SK-N-SH (cell line): Measurements from ENCODE around the gene CEP78. TPM values are rescaled to one million over a fixed set of nuclear protein-coding genes. Genes with fewer than 3 reads are reported as not detected.

ENCODE experiments used
- CTCF ChIA-PET: fragments of 300-600, 350-600 bp; formaldehyde crosslinking; extraction: SDS; loops from one replicate; lab custom pipeline; 2021; lab: Yijun Ruan, JAX
- POLR2A ChIA-PET: fragments of 350-600 bp; sonication (Branson Sonifier 250); formaldehyde crosslinking; extraction: SDS; loops from one replicate; lab custom pipeline; 2020; ENCODE audit warnings: antibody characterized with exemption, inconsistent platforms; lab: Yijun Ruan, JAX
- DNase-seq: peaks from one replicate; pipeline ENCODE4 v3.0.0; 2012
- H2AFZ ChIP-seq: fragments of 200-600 bp; sonication (generic); 2 replicates; pipeline ENCODE4 v1.8.1; 2016; ENCODE audit warnings: antibody characterized with exemption, mild to moderate bottlenecking, low read depth
- H3F3A ChIP-seq: fragments of 200-600 bp; sonication (generic); replicated peaks from 2 replicates; pipeline ENCODE3; 2016; ENCODE audit warnings: antibody characterized with exemption, mild to moderate bottlenecking; ENCODE audit not compliant: insufficient read depth
- H3K27ac ChIP-seq, 2 experiments: fragments of 200-500 bp in 1 of 2; fragments of 200-600 bp in 1 of 2; sonication (Bioruptor generic) in 1 of 2; sonication (generic), shearing (Covaris generic) in 1 of 2; 2 replicates each; pipeline versions ENCODE4 v1.5.1 to v1.6.1; 2014 to 2016; ENCODE audit warnings: low read depth in 2 of 2, inconsistent platforms in 1 of 2, low read length in 1 of 2, mild to moderate bottlenecking in 1 of 2, mixed read lengths in 1 of 2
- H3K27me3 ChIP-seq: fragments of 200-600 bp; sonication (generic), shearing (Covaris generic); 2 replicates; pipeline ENCODE4 v1.6.1; 2016; ENCODE audit warnings: mixed run types; ENCODE audit not compliant: insufficient read depth
- H3K36me3 ChIP-seq, 2 experiments: fragments of 200-500 bp in 1 of 2; fragments of 200-600 bp in 1 of 2; sonication (Bioruptor generic) in 1 of 2; sonication (generic) in 1 of 2; replicated peaks in 1 of 2; 2 replicates each; pipeline versions ENCODE3 to v1.5.1; 2014 to 2016; ENCODE audit warnings: low read length in 1 of 2, mild to moderate bottlenecking in 1 of 2; ENCODE audit not compliant: insufficient read depth in 2 of 2, control insufficient read depth in 1 of 2
- H3K4me1 ChIP-seq, 2 experiments: fragments of 200-500 bp in 1 of 2; fragments of 200-600 bp in 1 of 2; sonication (Bioruptor generic) in 1 of 2; sonication (generic), shearing (Covaris generic) in 1 of 2; 2 replicates each; pipeline versions ENCODE4 v1.5.1 to v1.6.1; 2014 to 2016; ENCODE audit warnings: low read depth in 1 of 2, low read length in 1 of 2, mixed run types in 1 of 2; ENCODE audit not compliant: insufficient read depth in 2 of 2, control insufficient read depth in 1 of 2
- H3K4me2 ChIP-seq: fragments of 200-600 bp; sonication (generic), shearing (Covaris generic); 2 replicates; pipeline ENCODE4 v1.6.1; 2017; ENCODE audit warnings: mixed run types
- H3K4me3 ChIP-seq, 2 experiments: fragments of 200-500 bp in 1 of 2; fragments of 200-600 bp in 1 of 2; sonication (Bioruptor generic) in 1 of 2; sonication (generic), shearing (Covaris generic) in 1 of 2; 2 replicates each; pipeline versions ENCODE4 v1.5.1 to v1.8.1; 2014 to 2016; ENCODE audit warnings: low read depth in 2 of 2, inconsistent platforms in 1 of 2, low read length in 1 of 2, mild to moderate bottlenecking in 1 of 2, mixed read lengths in 1 of 2, moderate library complexity in 1 of 2
- H3K79me2 ChIP-seq: fragments of 200-600 bp; sonication (generic); 2 replicates; pipeline ENCODE4 v1.8.1; 2017; ENCODE audit warnings: mild to moderate bottlenecking; ENCODE audit not compliant: insufficient read depth
- H3K9ac ChIP-seq: fragments of 200-600 bp; sonication (generic); 2 replicates; pipeline ENCODE4 v1.6.1; 2017; ENCODE audit warnings: mixed run types
- H3K9me2 ChIP-seq: fragments of 200-600 bp; sonication (generic); 2 replicates; pipeline ENCODE4 v1.6.1; 2017; ENCODE audit warnings: mixed run types
- H3K9me3 ChIP-seq: fragments of 200-600 bp; sonication (generic); 2 replicates; pipeline ENCODE4 v1.6.1; 2017; ENCODE audit warnings: mixed run types, mild to moderate bottlenecking, moderate library complexity
- H4K20me1 ChIP-seq: fragments of 200-600 bp; sonication (generic); 2 replicates; pipeline ENCODE4 v1.6.1; 2017; ENCODE audit warnings: mild to moderate bottlenecking, mixed run types; ENCODE audit not compliant: insufficient read depth
- ELF1 ChIP-seq: IDR thresholded peaks from 2 replicates; pipeline ENCODE4 v1.4.0; 2012
- EP300 ChIP-seq, 2 experiments: IDR thresholded peaks; 2 replicates each; pipeline versions ENCODE4 v1.4.0 to v1.6.1; 2012; ENCODE audit warnings: borderline replicate concordance in 1 of 2, low read depth in 1 of 2, low read length in 1 of 2
- FOSL2 ChIP-seq: IDR thresholded peaks from 2 replicates; pipeline ENCODE4 v1.4.0; 2012; ENCODE audit warnings: low read depth, mild to moderate bottlenecking, moderate library complexity, borderline replicate concordance
- FOXM1 ChIP-seq: IDR thresholded peaks from 2 replicates; pipeline ENCODE4 v1.4.0; 2012; ENCODE audit warnings: low read depth, mild to moderate bottlenecking
- GABPA ChIP-seq: IDR thresholded peaks from 2 replicates; pipeline ENCODE4 v1.4.0; 2012; ENCODE audit warnings: low read depth, mild to moderate bottlenecking
- GATA2 ChIP-seq: sonication (generic); formaldehyde crosslinking; IDR thresholded peaks from 2 replicates; pipeline ENCODE4 v1.5.0; 2020; ENCODE audit warnings: mild to moderate bottlenecking, missing genetic modification reagents
- JUND ChIP-seq: IDR thresholded peaks from 2 replicates; pipeline ENCODE4 v1.4.0; 2012
- MXI1 ChIP-seq: IDR thresholded peaks from 2 replicates; pipeline ENCODE4 v1.6.1; 2012; ENCODE audit warnings: mild to moderate bottlenecking, low read depth, low read length, improper control_type of control experiment
- NFIC ChIP-seq: IDR thresholded peaks from 2 replicates; pipeline ENCODE4 v1.4.0; 2012; ENCODE audit warnings: borderline replicate concordance
- POLR2AphosphoS5 ChIP-seq: IDR thresholded peaks from 2 replicates; pipeline ENCODE4 v1.6.1; 2012; ENCODE audit warnings: low read depth, low read length
- RAD21 ChIP-seq: IDR thresholded peaks from 2 replicates; pipeline ENCODE4 v1.6.1; 2012; ENCODE audit warnings: mild to moderate bottlenecking, low read length
- RXRA ChIP-seq: IDR thresholded peaks from 2 replicates; pipeline ENCODE4 v1.4.0; 2012; ENCODE audit warnings: low read depth, mild to moderate bottlenecking, borderline replicate concordance
- TCF12 ChIP-seq: IDR thresholded peaks from 2 replicates; pipeline ENCODE4 v1.4.0; 2012
- WGBS: methylation state at CpG from one replicate; pipeline ENCODE4 v1.1.6; 2017; ENCODE audit warnings: low lambda C conversion rate; 5-methylcytosine and 5-hydroxymethylcytosine counted together
- polyA plus RNA-seq, 3 experiments: library from polyadenylated mRNA; depleted of rRNA; stranded (reverse); fragments of >200 nt; gene quantifications; 2 replicates each; pipeline ENCODE4 v1.2.3, GENCODE V29; 2012
- small RNA-seq, 7 experiments: library from RNA; depleted of rRNA; stranded (forward); fragments of <200 nt; gene quantifications; one replicate each; pipeline ENCODE3, GENCODE V24; 2012
- TF ChIP-seq, protein P1 (sequence below): IDR thresholded peaks from 2 replicates; pipeline ENCODE4; 2012
- TF ChIP-seq, protein P2 (sequence below): fragments of 150-350 bp; IDR thresholded peaks from 2 replicates; pipeline ENCODE4 v1.6.1; 2017; ENCODE audit warnings: antibody characterized with exemption, low read length, low read depth, borderline replicate concordance
- TF ChIP-seq, protein P3 (sequence below): IDR thresholded peaks from 2 replicates; pipeline ENCODE4 v1.4.0; 2012; ENCODE audit warnings: low read depth
- TF ChIP-seq, protein P4 (sequence below): IDR thresholded peaks from 2 replicates; pipeline ENCODE4 v1.4.0; 2012; ENCODE audit warnings: low read depth, borderline replicate concordance

Gene CEP78
- polyA plus RNA-seq, 1 of the 3 experiments (the other 2 are of a cell fraction), result 6.2 TPM

DNA sequence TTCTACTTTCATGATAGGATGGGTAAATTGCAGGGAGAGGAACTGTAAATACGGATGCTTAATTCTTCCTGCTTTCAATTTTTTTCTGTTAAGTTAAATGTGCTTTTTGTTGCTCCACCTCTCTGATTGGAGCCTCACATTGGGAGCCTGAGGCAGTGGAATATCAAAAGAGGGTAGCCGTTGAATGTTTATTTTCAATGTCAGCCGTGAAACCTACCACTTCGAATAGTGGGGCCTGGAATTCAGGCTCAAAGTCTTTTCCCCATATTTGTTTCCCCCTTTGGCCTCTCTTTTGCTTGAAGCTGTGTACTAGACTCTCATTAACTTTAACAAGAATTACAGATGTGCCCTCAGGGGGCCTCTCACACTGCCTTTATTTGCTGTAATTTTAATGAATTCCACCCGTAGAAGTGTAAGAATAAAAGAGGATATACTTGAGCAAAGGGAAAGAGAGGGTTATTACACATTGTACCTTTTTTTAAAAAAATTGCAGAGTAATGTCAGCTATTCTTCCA, 90.0 kb downstream of the CEP78 start (continued):
- TF ChIP-seq, protein P1, sequence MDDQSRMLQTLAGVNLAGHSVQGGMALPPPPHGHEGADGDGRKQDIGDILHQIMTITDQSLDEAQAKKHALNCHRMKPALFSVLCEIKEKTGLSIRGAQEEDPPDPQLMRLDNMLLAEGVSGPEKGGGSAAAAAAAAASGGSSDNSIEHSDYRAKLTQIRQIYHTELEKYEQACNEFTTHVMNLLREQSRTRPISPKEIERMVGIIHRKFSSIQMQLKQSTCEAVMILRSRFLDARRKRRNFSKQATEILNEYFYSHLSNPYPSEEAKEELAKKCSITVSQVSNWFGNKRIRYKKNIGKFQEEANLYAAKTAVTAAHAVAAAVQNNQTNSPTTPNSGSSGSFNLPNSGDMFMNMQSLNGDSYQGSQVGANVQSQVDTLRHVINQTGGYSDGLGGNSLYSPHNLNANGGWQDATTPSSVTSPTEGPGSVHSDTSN, result no peak
- TF ChIP-seq ELF1, result no peak

DNA sequence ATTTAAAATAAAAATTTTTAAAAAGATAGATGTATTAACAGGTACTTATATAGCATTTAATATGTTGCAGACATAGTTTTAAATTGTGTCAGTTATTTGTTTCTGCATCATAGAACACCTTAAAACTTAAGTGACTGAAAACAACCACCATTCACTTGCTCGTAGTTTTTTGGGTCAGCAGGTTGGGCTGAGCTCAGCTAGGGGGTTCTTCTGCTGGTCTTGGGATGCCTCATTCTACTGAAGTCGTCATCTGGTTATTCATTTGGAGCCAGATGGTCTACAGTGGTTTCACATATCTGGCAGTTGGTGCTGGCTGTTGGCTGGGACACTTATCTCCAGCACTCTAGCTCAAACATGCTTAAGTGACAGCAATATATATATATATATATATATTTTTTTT, 90.7 kb downstream of the CEP78 start:
- CTCF ChIA-PET, result no interaction called here
- Histone ChIP-seq H3K27ac (peak overlapping the region in 1 of 2 experiments; percentile 99; a peak in 2 of 4 replicates), H2AFZ (no peak overlapping the region), H4K20me1 (no peaks in the 10 kb centered on the region), H3K27me3 (no peaks in the 10 kb centered on the region), H3K36me3 (peaks cover 12 to 32% of the 10 kb centered on the region in 2 experiments), H3K79me2 (no peaks in the 10 kb centered on the region), H3K4me3 (no peak overlapping the region; a peak in 1 of 4 replicates), H3K9me3 (no peaks in the 10 kb centered on the region), H3K4me2 (no peak overlapping the region), H3F3A (no peaks in the 10 kb centered on the region), H3K4me1 (peaks cover 0 to 30% of the 10 kb centered on the region in 2 experiments; a peak in 2 of 4 replicates), H3K9ac (no peak overlapping the region), H3K9me2 (no peaks in the 10 kb centered on the region)
- POLR2A ChIA-PET, result interaction anchor here (2.7 kb wide), 1 partner anchor 29 kb away, joined by 23 read pairs; the partner anchor contains the start of gene PSAT1
- 96% methylated on average over 2 of the region's 2 CpGs for WGBS
- no peak for DNase-seq
- TF ChIP-seq JUND, result no peak
- TF ChIP-seq FOXM1, result no peak
- TF ChIP-seq FOSL2, result no peak
- no peak for TF ChIP-seq TCF12
- no peak for TF ChIP-seq ELF1
- TF ChIP-seq RXRA, result no peak
- TF ChIP-seq, protein P2, sequence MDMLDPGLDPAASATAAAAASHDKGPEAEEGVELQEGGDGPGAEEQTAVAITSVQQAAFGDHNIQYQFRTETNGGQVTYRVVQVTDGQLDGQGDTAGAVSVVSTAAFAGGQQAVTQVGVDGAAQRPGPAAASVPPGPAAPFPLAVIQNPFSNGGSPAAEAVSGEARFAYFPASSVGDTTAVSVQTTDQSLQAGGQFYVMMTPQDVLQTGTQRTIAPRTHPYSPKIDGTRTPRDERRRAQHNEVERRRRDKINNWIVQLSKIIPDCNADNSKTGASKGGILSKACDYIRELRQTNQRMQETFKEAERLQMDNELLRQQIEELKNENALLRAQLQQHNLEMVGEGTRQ, result no peak
- TF ChIP-seq GABPA, result no peak
- TF ChIP-seq MXI1, result no peak
- TF ChIP-seq GATA2 (CRISPR knock-in tag), result no peak
- TF ChIP-seq, protein P3, sequence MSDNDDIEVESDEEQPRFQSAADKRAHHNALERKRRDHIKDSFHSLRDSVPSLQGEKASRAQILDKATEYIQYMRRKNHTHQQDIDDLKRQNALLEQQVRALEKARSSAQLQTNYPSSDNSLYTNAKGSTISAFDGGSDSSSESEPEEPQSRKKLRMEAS, result no peak
- no peak for TF ChIP-seq EP300 (IDR thresholded peaks at IDR 0.05; ENCODE audit: borderline replicate concordance in 1 of 2, low read depth in 1 of 2, low read length in 1 of 2)
- no peak for TF ChIP-seq NFIC
- TF ChIP-seq RAD21, result no peak
- TF ChIP-seq, protein P4, sequence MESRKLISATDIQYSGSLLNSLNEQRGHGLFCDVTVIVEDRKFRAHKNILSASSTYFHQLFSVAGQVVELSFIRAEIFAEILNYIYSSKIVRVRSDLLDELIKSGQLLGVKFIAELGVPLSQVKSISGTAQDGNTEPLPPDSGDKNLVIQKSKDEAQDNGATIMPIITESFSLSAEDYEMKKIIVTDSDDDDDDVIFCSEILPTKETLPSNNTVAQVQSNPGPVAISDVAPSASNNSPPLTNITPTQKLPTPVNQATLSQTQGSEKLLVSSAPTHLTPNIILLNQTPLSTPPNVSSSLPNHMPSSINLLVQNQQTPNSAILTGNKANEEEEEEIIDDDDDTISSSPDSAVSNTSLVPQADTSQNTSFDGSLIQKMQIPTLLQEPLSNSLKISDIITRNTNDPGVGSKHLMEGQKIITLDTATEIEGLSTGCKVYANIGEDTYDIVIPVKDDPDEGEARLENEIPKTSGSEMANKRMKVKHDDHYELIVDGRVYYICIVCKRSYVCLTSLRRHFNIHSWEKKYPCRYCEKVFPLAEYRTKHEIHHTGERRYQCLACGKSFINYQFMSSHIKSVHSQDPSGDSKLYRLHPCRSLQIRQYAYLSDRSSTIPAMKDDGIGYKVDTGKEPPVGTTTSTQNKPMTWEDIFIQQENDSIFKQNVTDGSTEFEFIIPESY, result no peak
- no peak for TF ChIP-seq POLR2AphosphoS5

Small RNA genes lying within 50 kb of the gene (small RNA-seq; reads per million reads assigned to genes)
- 0 to 1.5 (median 0) reads per million in 7 experiments for gene AL353705.4

Other genes with a start within 250 kb of the CEP78 start
- 20.9 and 28.5 TPM in 2 replicates for gene GNAQ, start 204.3 kb upstream of the CEP78 start, polyA plus RNA-seq (2012; rRNA removed)
- 37.0 and 52.4 TPM in 2 replicates for gene PSAT1, start 61.0 kb downstream of the CEP78 start, polyA plus RNA-seq (2012; rRNA removed)